DMS153 treated with DMSO at 0.1 percent for 48 hours (cell line): ENCODE results near the gene DDX42.
"Not testable (repeated sequence)": the region's sequence is repeated elsewhere in the genome, so short reads cannot be mapped to it uniquely, and the experiment has no call there.

ENCODE experiments used
- DNase-seq: peaks from one replicate; lab custom pipeline; 2025; ENCODE audit not compliant: unreplicated experiment; lab: John Stamatoyannopoulos, UW

DDX42 gene

DNA sequence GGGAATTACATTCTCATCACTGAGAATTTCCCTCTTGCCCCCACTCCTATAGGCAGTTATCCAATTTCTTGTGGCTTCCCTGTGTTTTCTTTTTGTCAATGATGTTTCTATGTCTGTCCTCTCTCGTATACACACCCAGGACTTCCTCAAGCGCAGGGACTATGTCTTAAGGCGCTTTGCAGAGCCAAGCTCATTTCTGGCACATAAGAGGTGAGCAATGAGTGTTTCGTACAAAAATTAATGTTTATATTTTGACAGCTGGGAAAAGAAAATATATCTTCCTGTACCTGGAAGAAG is 947 bp downstream of the DDX42 start:
- no peak for DNase-seq

DNA sequence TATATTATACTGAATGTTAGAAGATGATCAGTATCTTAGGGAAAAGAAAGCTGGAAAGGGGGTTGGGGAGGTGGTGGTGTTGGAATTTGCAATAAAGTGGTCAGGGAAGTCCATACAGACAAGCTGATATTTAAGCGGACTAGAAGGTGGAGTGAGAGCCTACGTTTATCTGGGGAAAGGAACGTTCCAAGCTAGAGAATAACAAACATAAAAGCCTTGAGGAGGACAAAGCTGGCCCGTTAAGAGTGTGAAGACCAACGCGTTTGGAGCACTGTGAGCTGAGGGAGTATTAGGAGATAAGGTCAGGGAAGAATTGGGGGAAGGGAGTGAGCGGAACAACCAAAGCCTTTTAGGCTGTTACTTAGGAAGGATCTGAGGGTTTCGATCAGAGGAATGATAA is 1.4 kb downstream of the DDX42 start:
- no peak for DNase-seq

DNA sequence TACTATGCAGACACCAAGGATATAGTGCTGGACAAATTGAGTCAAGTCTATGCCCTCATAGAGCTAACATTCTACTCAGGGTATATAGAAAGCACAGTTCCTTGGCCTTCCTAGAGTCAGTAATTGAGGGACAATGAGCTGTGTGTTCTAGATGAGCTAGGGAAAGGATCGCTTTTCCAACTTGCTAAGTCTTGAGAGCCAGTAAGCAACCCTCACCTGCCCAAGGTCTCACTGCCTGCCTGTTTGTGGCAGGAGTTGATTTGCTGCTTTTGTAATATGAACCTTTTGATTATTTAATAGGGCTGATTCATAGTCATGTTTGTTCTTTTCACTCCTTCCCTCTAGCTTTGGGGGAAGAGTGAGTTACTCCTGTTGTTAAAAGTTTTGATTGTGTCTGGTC is 6.5 kb downstream of the DDX42 start:
- no peak for DNase-seq

DNA sequence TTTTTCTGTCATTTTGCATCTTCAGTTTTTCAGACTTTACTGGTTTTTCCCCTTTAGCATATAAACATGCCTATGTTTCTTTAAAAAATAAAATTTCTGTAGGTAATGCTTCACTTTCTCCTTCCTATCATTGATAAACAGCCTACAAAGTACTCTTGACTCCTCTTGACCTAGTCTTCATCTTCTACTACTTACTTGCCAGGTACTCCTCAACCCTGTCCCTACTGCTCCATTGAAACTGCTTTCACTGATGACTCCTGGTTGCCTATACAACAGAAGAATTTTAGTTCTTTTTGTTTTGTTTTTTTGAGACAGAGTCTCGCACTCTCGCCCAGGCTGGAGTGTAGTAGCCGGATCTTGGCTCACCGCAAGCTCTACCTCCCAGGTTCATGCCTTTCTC is 7.0 kb downstream of the DDX42 start:
- DNase-seq: no peak

DNA sequence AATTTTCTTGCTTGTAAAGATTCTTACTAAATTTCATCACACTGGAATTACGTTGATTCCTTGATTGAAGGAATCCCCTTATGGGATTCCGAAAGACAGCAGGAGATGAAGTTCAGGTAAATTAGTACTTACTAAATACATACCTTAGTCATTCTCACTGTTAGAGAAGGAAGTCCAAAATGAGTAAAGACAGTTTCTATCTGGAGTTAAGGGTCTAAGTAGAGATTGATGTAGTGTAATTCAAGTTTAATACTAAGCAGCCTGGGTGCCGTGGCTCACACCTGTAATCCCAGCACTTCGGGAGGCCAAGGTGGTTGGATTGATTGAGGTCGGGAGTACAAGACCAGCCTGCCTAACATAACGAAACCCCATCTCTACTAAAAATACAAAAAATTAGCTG is 9.6 kb downstream of the DDX42 start:
- no peak for DNase-seq

DNA sequence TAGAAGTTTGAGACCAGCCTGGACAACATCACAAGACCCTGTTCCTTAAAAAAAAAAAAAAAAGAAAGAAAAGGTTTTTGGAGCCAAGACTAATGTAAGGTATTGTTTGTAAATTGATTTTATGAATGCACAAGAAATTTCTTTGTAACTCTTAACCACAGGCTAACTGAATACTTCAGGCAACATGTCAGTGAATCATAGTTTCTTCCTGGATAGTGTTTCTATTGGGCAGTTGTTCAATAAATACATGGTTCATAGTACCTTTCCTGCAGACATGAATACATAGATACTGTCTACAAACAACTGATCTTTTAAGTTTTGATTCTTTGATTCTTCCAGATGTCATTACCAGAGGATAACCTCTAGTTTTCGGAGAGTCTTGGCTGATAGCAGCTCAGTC is 11.6 kb downstream of the DDX42 start:
- no peak for DNase-seq

DNA sequence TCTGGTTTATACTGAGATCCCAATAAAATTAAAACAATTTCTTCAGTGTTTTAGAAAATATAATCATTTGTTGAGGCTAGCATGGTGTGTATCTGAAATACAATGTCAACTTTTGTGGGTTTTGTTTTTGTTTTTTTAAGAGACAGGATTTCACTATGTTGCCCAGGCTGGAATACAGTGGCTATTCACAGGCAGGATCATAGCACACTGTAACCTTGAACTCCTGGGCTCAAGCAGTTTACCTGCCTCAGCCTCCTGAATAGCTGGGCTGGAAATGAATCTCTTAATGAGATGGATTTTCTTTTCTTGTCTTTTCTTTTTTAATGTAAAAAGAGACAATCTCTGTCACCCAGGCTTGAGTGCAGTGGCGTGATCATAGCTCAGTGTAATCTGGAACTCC is 12.1 kb downstream of the DDX42 start:
- DNase-seq: no peak

DNA sequence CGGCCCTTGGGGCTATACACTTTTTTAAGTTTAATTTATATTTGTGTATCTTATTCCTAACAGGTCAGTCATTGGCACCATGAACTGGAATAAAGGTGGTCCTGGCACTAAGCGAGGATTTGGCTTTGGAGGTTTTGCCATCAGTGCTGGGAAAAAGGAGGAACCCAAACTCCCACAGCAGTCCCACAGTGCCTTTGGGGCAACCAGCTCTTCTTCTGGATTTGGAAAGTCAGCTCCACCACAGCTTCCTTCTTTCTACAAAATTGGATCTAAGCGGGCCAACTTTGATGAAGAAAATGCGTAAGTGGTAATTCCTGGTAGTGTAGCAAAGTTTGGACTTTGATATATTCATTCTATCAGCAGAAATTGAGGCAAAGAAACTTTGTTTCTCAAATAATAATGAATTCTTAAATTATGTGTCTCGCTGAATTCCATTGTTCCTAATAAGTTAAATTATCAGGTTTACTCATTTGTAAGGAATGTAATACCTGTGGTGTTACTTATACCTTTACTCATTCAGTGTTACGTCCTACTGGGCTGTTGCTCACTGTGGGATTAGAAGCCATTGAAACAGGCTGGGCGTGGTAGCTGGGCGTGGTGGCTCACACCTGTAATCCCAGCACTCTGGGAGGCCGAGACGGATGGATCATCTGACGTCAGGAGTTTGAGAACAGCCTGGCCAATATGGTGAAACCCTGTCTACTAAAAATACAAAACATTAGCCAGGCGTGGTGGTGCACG is 13.2 kb downstream of the DDX42 start:
- DNase-seq: no peak

DNA sequence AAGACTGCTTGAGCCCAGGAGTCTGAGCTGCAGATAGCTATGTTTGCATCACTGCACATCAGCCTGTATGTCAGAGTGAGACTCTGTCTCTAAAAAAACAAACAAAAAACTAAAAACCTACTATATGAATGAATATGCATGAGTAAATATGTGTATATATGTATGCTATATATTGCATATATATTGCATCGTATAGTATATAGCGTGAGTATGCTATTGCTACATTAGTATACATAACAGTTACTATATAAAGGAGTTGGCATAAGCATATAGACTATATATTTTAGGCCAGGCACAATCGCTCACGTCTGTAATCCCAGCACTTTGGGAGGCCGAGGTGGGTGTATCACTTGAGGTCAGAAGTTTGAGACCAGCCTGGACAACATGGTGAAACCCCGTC is 16.1 kb downstream of the DDX42 start:
- DNase-seq: no peak

DNA sequence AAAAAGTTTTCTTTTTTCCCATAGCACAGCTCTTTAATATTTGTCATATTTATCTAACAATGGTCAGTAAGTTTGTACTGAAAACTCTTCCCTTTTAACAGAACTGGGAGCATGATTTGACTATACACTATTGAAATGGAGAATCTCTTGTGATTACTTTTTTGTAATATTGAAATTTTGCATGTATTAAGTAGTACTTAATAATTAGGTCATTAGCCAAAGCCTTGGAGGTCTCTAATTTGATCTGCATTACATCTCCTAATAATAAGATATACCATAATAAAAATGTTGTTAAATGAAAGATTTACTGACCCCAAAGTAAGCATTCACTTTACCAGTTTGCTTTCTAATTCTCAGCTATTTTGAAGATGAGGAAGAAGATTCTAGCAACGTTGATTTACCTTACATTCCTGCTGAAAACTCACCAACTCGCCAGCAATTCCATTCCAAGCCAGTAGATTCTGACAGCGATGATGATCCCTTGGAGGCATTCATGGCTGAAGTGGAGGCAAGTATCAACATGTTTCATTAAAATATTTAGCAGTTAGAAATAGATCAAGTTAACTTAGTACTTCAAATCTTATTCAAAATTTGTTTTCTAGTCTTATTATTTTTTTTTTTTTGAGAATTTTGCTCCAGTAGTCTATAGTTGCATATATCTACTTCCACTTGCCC is 18.2 kb downstream of the DDX42 start:
- DNase-seq: no peak

DNA sequence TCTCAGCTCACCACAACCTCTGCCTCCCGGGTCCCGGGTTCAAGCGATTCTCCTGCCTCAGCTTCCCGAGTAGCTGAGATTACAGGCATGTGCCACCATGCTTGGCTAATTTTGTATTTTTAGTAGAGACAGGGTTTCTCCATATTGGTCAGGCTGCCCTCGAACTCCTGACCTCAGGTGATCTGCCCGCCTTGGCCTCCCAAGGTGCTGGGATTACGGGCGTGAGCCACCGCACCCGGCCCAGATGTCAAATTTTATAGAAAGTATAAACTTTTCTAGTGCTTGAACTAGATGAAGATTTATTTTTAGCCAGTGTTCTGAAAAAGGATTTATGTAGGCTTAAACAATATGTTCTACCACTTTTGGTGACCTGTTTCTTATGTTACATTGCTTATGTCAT is 22.4 kb downstream of the DDX42 start:
- not testable (repeated sequence) for DNase-seq

DNA sequence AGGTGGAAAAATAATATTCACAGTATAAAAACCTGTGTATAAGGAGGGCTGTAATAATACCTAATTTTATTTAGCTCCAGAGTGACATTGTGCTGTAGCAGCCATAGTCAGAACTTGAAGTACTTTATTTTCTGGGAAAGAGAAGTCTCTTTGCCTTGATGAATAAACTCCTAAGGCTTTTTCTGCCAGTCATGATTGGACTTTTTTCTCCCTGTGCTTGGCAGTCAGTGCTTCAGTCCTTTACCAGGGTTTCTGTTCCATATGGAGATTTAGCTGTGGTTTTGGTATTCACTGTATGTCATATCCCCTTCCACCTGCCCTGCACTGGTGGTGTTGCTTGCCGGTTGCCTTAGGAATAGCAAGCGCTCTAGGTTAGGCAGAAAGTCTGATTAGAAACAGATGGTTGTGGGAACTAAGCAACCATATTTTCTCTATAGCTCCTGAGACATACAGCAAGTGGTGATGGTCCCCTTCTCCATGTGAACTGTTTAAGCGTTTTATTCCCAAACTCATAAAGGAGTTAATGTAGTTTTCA is 24.7 kb downstream of the DDX42 start:
- DNase-seq: no peak

DNA sequence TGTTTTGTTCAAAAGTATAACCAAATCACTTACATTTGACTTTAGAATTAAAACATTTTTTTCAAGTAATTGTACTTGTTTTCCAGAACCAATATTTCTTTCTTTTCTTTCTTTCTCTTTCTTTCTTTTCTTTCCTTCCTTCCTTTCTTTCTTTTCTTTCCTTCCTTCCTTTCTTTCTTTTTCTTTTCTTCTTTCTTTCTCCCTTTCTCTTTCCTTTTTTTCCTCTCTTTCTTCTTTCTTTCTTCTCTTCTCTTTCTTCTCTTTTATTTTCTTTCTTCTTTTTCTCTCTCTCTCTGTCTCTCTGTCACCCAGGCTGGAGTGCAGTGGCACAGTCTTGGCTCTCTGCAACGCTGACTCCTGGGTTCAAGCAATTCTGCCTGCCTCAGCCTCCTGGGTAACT is 26.8 kb downstream of the DDX42 start:
- no peak for DNase-seq

DNA sequence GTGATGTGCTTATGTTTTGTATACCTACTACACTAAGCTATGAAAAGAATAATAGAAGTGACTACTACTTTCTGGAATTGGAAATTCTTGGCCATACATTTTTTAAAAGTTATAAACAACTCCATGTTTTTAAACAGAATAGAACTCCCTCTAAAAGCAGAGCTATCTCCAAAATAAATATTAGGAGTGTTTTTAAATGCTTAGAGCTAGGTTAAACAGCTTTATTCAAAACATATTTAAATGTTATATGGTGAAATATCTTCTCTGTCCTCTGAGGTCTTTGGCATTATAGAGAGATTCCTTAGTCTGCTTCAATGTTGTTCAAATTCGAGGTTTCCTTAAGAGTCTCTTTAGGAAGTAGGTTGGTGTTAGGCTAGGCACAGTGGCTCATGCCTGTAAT is 30.4 kb downstream of the DDX42 start:
- no peak for DNase-seq

DNA sequence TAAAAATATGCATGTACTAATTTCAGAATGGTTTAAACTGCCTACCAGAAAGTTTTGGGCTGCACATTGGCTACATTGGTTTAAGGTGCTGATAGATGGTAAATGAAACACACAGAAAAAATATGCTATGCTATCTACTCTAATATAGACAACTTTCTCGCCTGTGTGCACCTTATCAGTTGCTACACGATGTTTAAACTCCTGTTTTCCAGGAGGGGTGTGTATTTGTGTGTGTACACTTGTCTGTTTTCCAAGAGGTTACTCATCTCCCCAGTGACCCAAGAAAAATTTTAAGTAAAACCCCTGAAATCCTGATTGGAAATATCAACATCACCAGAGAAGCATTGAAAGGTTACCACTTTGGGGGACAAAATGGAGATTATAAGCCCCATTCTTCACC is 31.6 kb downstream of the DDX42 start:
- no peak for DNase-seq

DNA sequence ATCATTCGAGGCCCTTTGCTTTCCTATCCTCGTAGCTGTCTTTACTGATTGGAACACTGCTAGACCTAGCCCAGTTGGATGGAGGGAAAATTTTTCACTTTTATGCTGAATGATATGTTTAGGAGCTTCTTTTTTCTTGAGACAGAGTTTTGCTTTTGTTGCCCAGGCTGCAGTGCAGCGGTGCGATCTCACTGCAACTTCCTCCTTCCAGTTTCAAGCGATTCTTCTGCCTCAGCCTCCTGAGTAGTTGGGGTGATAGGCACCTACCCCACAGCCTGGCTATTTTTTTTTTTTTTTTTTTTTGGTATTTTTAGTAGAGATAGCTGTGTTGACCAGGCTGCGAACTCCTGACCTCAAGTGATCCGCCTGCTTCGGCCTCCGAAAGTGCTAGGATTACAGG is 36.0 kb downstream of the DDX42 start:
- DNase-seq: no peak

DNA sequence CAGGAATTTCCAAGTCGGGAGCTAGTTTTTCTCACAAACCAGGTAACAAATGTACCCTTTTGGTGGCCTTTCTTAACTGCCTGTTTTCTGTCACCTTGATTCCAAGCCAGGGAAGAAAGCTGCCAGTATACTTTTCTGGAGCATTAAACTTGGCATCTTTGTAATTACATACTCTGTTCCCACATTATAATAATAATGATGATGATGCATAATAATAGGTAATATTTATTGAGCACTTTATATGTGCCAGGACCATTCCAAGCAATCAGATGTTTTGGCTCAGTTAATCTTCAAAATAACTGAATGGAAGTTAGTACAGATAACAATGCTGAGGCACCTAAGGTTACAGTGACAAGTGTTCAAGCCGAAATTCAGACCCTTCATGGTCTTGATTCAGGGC is 42.2 kb downstream of the DDX42 start:
- no peak for DNase-seq

DNA sequence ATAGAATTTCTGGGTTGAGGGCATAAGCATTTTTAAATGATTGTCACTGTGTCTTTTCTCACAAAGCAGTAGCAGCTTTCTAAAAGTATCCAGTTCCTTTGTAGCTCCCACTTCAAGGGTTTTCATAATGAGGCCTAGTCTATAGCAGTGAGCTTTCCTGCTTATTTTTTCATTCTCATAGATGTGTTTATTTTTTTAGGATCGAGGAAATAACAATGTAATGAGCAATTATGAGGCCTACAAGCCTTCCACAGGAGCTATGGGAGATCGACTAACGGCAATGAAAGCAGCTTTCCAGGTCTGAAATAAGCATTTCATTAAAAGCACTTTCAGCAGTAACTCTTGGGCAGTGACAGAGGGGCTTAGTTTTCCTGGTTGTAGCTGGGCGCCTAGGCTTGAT is 42.7 kb downstream of the DDX42 start:
- no peak for DNase-seq

DNA sequence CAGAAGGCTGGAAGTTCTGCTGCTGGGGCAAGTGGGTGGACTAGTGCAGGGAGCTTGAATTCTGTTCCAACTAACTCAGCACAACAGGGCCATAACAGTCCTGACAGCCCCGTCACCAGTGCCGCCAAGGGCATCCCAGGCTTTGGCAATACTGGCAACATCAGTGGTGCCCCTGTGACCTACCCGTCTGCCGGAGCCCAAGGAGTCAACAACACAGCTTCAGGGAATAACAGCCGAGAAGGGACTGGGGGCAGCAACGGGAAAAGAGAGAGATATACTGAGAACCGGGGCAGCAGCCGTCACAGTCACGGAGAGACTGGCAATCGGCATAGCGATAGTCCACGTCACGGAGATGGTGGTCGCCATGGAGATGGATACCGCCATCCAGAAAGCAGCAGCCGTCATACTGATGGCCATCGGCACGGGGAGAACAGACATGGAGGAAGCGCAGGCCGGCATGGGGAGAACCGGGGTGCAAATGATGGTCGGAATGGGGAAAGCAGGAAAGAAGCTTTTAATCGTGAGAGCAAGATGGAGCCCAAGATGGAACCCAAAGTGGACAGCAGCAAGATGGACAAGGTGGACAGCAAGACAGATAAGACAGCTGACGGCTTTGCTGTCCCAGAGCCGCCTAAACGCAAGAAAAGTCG is 43.9 kb downstream of the DDX42 start:
- DNase-seq: no peak

DNA sequence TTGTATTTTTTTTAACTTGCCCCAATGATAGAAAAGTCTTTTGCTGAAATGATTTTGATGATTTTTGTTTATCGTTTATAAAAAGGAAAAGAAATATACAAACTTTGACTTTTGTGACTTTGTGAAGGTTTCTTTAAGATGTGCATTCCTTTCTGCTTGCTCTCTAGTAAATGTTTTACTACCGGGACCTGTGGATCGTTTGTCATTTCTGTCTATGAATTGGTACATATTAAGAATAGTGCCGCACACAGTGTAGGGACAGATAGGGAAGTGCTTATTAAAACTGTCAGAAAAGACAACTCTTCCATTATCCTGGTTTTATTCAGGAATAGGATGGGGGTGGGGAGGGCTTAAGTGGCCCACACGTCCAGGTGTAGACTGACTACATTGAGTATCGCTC is 45.2 kb downstream of the DDX42 start:
- no peak for DNase-seq

DNA sequence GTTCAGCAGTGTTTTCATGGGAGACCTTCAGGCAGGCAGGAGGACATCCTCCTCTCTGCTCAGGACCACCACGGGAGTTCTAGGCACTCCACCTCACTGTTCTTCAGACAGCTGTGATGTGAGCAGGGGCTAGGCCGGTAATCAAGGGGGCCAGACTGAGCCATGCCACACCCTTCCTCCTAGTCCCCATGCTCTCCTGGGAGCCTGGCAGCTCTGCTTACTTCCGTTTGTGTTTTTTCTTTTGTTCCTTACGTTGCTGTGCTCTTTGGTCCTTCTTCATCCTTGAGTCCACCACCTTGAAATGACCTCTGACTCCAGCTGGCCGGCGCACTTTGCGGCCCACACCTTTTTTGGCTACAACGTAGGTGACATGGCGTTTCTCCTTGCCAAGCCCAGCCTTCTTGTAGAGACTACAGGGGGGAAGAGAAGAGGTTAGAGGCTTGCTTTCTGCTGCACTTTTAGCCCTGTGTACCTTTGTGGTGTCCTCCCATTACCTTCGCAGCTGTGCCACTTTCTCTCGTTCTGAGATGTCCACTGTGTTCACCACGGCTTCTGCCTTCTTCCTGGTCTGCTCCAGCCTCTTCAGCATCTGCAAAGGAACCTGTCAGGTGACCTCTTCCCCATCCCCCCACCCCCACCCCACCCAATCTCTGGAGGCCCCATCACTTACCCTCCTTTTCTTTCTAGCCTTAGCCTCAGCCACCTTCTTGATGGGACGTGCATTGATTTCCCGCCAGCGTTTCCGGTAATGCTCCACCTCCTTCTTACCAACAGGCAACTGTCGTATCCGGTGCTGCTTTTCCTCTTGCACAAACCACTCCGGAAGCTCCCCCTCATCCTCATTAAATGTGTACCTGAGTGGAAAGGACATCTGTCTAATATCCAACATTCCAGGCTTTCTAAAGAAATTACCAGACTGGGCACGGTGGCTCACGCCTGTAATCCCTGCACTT is 45.9 kb downstream of the DDX42 start:
- no peak for DNase-seq
